GM10248 (cell line): ENCODE results near the gene GYS2.

Experiments used
- CTCF ChIA-PET: fragments of 300-600 bp; sonication (Branson Sonifier 250); formaldehyde crosslinking; extraction: SDS; loops from one replicate; lab custom pipeline; 2021; ENCODE audit warnings: antibody characterized with exemption; lab: Yijun Ruan, JAX
- POLR2A ChIA-PET: fragments of 350-650 bp; sonication (Branson Sonifier 250); formaldehyde crosslinking; extraction: SDS; loops from one replicate; lab custom pipeline; 2020; ENCODE audit warnings: antibody characterized with exemption; lab: Yijun Ruan, JAX
- DNase-seq: peaks from one replicate; pipeline ENCODE4 v3.0.0; 2012; ENCODE audit errors: extremely low spot score
- CTCF ChIP-seq: IDR thresholded peaks from 2 replicates; pipeline ENCODE4 v1.5.1; 2012; ENCODE audit warnings: mild to moderate bottlenecking, low read depth; ENCODE audit errors: extremely low read depth, missing control alignments, control extremely low read depth

GYS2 gene

GRCh38 chr12:21561158-21561557 is 43.5 kb downstream of the GYS2 start:
- TF ChIP-seq CTCF = no peak

DNA sequence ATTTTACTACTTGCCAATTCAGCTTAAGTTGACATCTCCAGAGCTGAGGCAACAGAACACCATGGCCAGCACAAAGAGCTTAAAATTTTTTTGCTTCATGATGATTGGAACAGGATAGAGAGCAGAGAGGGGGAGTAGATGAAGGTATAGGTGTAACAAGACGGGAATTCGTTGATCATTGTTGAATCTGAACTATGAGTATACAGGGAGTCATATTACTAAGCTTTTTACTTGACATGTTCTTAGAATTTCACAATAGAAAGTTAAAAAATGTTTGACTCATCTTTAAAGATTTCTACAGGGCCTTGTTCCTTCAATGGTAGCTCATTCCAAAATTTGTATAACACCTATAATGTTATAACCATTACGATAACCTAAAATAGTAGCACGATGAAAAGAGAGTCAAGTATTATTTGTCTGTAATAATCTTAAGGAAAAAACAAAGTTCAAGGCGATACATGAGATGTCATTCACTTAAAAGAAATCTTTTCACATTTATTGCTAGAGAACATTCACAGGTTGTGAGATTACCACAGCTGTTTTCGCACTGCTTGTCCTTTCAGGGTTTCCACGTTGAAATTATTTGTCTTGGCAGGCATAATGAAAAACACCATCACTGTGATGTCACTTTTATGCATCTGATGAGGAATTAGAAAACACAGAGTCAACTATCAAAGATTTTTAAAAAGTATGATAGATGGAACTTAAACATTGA is 44.6 kb downstream of the GYS2 start:
- no peak for DNase-seq
- TF ChIP-seq CTCF = no peak
- CTCF ChIA-PET = no interaction called here
- POLR2A ChIA-PET = interaction anchor here (0.9 kb wide), 1 partner anchor 56 kb away, joined by 3 read pairs; no protein-coding TSS in a partner anchor

More at GRCh38 chr12:21561158-21561557, 43.5 kb downstream of the GYS2 start:
- no peak for DNase-seq
- ChIA-PET POLR2A (no interaction called here), CTCF (interaction anchor here (1.2 kb wide), 1 partner anchor 13 kb away, joined by 3 read pairs; no protein-coding TSS in a partner anchor)

GRCh38 chr12:21558100-21558679 is 46.5 kb downstream of the GYS2 start:
- ChIA-PET CTCF (interaction anchor here (1.4 to 2.2 kb wide), 2 partner anchors 10 to 17 kb away, joined by 4 to 6 read pairs; no protein-coding TSS in a partner anchor), POLR2A (no interaction called here)
- no peak for TF ChIP-seq CTCF
- no peak for DNase-seq

- no peak for DNase-seq
- ChIA-PET CTCF (interaction anchor here (1.0 kb wide), 1 partner anchor 9 kb away, joined by 3 read pairs; no protein-coding TSS in a partner anchor), POLR2A (no interaction called here)
- TF ChIP-seq CTCF = no peak
Measured at GRCh38 chr12:21553329-21553675, 51.3 kb downstream of the GYS2 start.

DNA sequence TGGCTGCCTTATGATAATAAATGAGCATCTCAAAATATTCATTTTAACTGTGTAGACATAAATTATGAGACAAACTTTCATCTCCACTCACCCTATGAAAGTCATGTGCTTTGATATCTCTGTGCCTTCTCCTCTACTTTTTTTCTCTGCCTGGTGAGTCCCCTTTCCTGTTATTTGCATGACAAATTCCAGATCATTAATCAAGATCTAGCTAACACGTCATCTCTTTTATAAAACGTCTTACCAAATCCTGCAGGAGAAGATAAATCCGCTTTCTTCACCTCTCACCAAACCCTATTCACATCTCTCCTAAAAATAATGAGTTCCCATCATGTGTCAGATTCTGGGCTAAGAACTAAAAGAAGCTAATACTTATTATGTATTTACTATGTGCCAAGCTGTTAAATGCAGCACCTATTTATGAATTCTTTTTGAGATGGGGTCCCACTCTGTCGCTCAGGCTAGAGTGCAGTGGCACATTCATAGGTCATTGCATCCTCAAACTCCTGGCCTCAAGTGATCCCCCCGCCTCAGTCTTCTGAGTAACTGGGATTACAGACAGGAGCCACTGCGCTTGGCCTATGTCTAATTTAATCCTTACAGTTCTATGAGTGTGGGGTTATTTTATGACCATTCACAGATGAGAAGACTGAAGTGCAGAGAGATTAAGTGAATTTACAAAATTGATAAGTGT is 51.9 kb downstream of the GYS2 start:
- ChIA-PET CTCF (interaction anchor here (1.0 kb wide), 1 partner anchor 9 kb away, joined by 3 read pairs; no protein-coding TSS in a partner anchor), POLR2A (no interaction called here)
- no peak for TF ChIP-seq CTCF
- no peak for DNase-seq

GRCh38 chr12:21551841-21552465 is 52.7 kb downstream of the GYS2 start:
- no peak for TF ChIP-seq CTCF
- ChIA-PET POLR2A (no interaction called here), CTCF (interaction anchor here (1.2 kb wide), 2 partner anchors 10 to 21 kb away, joined by 3 to 6 read pairs; no protein-coding TSS in a partner anchor)
- DNase-seq = no peak
